Left hindlimb (tissue), 1 donor: Measurements from ENCODE around the gene PDLIM5.
"Not testable (repeated sequence)": the region's sequence is repeated elsewhere in the genome, so short reads cannot be mapped to it uniquely, and the experiment has no call there.

ENCODE experiments used
- DNase-seq: peaks from one replicate; pipeline ENCODE4 v3.0.0-alpha.2; 2018

The PDLIM5 gene

DNA sequence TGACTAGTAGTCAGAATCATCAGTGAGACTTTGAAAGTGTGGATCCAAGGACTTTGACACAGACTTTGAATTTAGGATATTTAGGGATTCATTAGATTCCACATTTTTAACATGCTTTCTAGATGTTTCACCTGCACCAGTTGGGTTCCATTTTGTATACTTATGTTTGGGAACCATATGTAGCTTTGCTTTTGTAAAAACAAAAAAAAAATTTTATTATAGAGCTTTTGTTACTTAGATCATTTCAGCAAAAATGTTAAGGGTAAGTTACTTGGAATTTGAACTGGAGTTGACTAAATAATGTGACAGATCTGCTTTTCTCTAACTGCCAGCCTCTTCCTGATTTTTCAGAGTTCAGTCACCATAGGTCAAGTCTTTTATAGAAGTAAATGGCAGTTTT, 14.6 kb downstream of the PDLIM5 start:
- DNase-seq: no peak

DNA sequence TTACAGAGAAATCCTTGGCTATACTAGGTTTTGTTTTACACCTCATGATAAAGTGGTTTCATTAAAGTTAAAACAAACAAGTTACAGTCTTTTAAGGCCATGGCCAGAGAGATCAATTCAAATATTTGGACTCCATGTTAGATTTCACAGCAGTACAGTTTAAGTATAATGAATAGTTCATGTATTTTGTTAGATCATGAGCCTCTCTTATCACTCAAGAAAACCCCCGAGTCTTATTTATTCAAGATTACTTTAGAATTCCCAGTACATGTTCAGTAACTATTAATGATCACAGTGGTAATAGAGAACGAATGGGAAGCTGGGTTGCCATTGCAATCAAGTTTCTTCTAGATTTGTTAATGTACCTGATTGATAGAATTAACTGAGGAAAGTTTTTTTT, 15.2 kb downstream of the PDLIM5 start:
- no peak for DNase-seq

- DNase-seq: no peak
Observed at GRCh38 chr4:94468093-94468769, 16.5 kb downstream of the PDLIM5 start.

DNA sequence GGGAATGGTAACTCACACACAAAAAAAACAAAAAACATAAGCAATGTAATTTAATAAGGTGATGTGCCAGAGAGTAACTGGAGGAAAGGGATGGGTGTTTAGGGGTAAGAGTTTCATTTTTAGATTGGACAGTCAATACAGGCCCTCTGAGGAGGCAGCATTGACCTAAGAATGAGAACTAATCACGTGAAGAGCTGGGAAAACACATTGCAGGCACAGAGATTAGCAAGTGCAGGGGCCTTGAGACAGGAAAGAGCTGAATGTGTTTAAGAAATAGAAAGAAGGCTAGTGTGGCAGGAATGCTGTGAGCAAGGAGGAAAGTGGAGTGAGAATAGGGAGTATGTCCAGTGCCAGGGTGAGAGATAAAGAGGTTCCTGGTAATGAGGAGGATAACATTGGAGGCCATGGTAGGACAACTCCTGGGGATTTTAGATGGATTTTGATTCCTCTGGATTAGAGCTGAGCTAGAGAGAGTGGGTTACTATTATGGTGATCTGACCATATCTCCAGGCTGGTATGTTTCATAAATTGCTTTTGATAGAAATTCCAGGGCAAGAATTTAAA, 17.6 kb downstream of the PDLIM5 start:
- no peak for DNase-seq

DNA sequence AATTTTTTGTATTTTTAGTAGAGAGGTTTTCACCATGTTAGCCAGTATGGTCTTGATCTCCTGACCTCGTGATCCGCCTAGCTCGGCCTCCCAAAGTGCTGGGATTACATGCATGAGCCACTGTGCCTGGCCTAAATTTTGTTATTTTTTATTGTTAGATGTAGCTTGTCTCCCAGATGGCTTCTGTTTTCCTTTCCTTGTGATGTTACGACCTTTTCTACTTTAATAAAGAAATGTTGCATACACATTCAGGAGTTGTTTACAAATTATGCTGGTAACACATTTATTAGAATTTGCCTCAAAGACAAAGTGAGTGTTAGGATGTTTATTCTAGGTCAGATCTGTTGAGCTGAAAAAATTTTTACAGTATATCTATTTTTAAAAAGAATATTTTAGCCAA, 18.4 kb downstream of the PDLIM5 start:
- DNase-seq: no peak

GRCh38 chr4:94470782-94471181, 19.0 kb downstream of the PDLIM5 start:
- DNase-seq: not testable (repeated sequence)

DNA sequence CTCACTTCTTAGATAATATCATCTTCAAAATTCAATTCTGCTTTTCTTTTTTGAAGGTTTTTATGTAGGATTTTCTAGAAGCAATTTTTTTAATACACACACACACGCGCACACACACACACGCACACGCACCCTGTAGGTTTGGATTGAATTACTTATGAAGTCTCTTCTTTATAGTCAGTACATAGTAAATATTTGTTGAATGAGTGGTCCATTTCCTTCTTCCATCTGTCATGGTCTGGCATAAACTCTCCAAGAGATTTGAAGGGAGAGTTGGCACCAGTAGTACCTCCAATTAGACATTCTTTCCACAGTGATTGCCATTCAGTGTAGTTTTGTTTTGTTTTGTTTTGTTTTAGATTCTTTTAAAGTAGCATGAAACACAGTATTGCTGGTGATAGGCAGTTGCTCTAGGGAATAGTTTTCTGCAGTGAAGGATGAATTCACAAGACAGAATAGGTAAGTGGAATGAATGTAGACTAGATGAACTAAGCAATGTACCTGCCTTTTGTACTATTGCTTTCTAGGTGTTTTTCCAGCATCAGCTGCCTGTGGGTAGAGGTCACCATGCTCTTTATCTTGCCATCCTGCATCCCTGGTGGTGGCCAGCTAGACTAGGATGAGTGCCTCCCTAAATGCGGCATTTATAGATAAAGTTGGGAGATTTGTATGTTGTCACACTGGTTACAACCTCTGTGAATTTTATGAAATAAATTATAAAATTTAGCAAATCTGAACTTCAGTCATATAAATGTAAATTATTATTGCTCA, 20.5 kb downstream of the PDLIM5 start:
- DNase-seq: no peak

- no peak for DNase-seq
Observed at GRCh38 chr4:94475050-94475449, 23.3 kb downstream of the PDLIM5 start.

DNA sequence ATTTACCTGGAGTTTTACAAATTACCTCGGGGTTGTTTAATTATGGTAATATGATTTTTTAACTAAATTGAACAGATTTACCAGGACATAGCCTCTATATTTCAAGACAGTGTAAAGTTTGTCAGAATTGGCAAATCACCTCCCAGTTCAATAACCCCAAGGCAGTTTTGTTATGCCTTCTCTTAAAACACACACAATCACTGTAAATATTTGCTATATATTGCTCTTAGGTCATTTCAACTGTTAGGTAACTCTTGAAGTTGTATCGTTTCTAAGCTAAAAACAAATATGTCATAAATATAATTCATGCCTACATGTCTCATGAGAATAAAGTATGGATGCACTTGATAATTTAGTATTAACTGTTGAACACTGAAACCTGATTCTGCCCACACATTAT, 24.1 kb downstream of the PDLIM5 start:
- no peak for DNase-seq

GRCh38 chr4:94477227-94477626, 25.5 kb downstream of the PDLIM5 start:
- DNase-seq: no peak

GRCh38 chr4:94478805-94479204, 27.1 kb downstream of the PDLIM5 start:
- DNase-seq: not testable (repeated sequence)

DNA sequence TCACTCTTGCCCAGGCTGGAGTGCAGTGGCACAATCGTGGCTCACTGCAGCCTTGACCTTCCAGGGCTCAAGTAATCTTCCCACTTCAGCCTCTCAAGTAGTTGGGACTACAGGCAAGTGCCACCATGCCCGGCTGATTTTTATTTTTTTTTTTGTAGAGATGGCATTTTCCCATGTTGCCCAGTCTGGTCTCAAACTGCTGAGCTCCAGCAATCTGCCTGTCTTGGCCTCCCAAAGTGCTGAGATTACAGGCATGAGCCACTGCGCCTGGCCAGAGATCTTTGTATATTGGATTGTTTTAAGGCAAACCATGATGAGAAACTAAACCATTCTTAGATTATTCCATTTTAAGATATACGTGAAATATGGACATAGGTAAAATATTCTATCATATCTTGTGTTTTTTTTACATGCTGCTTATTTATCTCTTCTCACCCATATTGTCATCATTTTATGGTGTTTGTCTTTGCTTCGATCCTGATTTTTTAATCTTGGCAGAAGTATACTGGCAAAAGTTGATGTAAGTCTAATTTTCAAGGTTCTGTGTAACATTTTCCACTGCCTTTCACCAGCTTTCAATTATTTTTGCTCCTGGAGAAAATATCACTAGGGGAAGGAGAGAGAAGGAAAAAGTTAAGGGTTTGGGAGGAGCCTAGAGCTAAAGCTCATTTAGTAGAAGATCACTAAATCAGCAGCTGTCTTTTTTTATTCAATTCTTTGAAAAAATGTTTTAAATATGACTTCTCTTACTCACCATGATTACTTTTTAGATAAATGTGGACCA, 27.8 kb downstream of the PDLIM5 start:
- DNase-seq: no peak

DNA sequence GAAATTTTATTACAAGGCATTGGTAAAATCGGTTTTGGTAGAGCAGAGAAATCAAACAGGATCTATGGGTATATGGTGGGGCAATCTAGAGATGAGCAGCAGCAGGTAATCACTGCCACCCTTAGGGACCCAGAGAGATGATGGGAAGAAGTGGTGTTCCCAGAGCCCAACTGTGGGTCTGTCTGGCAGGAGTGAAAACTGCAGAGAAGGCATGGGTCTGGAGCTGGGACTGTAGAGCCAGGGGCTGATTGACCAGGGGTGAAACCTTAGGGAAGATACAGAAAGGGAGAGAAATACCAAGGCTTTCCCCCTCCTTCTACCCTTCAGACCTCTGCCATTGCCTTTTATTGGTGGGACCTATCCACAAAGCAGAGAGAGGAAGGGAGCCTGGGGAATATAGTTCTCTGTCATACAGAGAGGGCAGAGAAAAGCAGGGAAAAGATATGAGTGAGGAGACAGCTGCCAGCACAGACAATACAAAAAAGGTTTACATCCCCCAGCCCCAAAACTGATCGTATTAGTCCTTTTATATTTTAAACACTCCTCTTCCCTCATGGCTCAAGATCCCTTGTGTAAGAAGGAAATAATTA, 28.7 kb downstream of the PDLIM5 start:
- no peak for DNase-seq

DNA sequence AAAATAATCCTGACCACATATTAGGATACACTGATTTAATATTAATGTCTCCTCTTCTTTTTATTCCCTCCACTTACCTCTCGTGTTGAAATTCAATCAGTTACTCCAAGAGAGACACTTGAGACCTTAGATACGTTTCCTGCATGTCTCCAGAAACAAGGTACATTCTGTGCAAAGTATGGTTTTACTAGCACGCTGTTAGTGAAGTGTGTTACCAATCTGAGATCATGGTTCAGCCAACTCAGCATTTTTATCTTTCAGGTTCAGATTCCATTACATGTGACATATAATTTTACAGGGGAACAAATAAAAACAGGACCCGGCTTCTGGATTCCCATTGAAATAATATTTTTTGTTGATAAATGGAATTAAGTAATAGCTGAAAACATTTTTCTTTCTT, 32.2 kb downstream of the PDLIM5 start:
- no peak for DNase-seq

DNA sequence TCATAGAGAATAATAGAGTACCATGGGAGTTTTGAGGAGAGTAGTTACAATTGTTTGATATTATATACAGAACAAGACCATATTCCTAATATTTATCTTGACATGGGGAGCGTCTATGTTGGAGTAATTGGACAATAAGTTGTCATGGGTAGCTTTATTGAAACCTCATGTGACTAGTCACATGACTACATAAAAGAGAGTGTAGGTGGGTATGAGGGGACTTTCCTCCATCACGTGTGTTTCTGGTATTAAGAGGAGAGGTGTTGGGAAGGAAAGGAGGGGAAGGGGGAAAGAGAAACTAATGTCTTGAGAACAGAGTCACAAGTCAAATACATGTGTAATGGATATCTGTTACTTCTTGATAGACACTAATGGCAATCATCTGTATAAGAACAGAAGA, 33.1 kb downstream of the PDLIM5 start:
- DNase-seq: no peak

DNA sequence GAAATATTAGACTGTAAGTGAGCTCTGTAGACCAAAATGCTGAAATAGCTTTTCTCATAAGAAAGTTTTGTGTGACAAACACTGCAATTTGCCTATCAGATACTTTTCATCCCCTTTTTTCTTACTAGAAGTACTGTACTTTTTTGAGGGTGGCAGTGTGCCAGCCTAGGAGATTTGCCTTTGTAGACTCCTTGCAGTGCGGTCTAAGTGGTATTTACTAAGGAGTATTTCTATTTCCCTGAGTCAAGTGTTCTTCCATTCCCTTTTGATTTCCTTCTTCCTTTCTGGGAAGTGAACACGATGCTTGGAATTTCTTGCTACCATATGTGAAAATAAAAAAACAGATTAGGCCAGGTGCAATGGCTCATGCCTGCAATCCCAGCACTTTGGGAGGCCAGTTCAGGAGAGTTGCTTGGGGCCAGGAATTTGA, 34.6 kb downstream of the PDLIM5 start:
- DNase-seq: no peak

- DNase-seq: no peak
Observed at GRCh38 chr4:94488670-94489069, 36.9 kb downstream of the PDLIM5 start.

DNA sequence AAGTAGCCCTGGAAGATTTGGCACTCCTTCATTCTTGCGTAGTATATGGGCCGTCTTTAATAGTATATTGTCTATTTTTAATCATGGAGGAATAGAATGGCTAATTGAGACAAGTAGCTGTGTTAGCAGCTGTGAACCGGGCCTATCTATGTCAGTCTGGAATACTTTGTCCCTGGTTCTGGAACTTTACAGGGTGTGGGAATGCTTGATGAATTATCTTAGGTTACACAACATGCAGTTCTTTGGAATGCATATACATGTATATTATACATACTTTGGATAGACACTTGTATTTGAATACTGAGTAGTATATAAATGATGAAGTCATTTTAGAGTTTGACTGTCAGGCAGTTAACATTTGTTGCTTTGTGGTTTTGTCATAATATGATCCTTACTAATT, 37.4 kb downstream of the PDLIM5 start:
- no peak for DNase-seq

- DNase-seq: no peak
Observed at GRCh38 chr4:94490437-94490836, 38.7 kb downstream of the PDLIM5 start.

DNA sequence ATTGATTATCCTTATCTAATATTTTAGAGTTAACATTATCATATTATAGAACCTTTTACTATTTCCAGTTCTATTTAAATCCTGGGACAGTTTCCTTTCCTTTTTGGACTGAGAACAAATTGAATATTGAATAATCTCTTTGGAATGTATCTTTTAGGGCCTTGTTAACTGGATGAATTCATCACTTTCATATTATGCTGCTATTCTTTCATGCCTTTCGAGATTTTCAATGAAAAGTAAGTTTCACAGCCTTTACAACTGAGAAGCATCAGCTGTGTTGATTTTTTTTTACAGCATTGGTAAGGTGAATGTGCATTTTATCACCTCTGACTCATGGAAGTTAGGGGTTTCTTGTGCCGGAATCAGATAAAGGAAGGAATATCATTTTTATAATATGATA, 39.6 kb downstream of the PDLIM5 start:
- DNase-seq: no peak

DNA sequence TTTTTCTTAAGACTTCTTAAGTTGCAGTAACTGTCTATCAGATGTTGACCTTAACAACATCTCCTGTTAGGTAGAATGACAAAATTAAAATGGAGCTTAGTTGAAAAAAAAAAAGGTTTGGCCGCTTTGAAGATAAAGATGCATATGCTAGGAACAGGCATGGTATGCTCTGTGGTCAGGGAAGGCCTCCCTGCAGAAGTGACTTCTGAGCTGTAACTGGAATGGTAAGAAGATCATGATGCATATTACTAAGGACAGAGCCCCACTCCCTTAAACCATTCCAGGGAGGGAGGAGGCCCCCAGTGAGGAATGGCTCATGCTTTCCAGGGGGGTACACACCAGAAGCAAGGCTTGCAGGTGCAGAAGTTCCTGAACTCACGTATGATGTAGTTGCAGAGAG, 43.7 kb downstream of the PDLIM5 start:
- DNase-seq: no peak

DNA sequence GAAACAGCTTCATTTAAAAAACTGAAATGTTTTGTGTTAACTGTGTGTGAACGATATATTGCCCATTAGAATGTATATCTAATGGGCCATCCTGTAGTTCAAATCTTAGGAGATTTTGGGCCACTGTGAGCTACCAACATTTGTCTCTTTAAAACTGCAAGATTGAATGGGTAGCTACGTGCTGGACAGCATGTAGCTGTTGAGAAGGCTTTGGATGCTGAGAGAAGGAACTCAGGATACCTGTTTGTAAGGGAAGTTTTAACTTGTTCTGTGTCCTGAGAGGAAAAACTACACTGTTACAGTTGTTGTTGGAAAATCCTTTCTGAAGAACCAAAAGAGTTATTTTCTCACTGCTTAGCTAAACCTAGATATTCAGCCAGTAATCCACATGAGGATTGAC, 45.9 kb downstream of the PDLIM5 start:
- no peak for DNase-seq

- no peak for DNase-seq
Observed at GRCh38 chr4:94498502-94498901, 46.8 kb downstream of the PDLIM5 start.
